Germinal center (tissue), 1 donor: Measurements from ENCODE around the gene FAM169A.
"Not testable (repeated sequence)": the region's sequence is repeated elsewhere in the genome, so short reads cannot be mapped to it uniquely, and the experiment has no call there.

ENCODE experiments used
- DNase-seq: peaks from one replicate; pipeline ENCODE4 v3.0.0; 2012; ENCODE audit warnings: mixed read lengths, low spot score

Gene FAM169A

DNA sequence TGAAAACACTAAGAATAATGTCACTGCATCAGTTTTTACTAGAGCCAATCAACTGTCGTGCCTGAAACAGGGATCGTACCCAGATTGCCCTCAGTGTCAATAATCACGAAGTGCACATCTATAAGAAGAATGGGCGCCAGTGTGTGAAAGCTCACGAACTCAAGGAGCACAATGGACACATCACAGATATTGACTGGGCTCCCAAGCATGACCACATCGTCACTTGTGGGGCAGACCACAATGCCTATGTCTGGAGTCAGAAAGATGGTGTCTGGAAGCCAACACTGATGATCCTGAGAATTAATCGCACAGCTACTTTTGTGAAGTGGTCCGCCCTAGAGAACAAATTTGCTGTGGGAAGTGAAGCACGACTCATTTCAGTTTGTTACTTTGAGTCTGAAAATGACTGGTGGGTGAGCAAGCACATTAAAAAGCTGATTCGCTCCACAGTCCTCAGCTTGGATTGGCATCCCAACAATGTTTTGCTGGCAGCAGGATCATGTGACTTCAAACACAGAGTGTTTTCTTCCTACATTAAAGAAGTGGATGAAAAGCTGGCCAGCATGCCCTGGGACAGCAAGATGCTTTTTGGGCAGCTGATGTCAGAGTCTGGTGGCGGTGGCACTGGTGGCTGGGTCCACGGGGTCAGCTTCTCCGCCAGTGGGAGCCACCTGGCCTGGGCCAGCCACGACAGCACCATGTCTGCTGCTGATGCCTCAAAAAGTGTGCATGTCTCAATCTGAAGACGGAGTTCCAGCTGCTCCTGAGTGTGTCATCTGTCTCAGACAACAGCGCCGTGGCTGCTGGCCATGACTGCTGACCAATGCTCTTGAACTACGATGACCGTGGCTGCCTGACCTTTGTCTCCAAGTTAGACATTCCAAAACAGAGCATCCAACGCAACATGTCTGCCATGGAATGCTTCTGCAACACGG is 66.9 kb downstream of the FAM169A start:
- DNase-seq: no peak

DNA sequence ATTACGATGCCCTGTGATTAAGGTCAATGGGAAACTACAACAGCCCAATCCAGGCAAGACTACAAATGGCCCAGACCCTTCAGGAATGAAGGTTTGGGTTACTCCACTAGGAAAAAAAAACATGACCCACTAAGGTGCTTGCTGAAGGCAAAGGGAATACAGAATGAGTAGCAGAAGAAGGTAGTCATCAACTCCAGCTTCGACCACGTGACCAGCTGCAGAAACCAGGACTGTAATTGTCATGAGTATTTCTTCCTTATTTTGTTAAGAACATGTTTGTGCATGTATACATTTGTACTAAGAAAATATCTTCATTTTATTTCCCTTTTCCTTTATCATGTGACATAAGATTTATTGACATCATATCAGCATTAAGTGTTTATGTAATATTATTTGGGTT is 74.5 kb downstream of the FAM169A start:
- not testable (repeated sequence) for DNase-seq

DNA sequence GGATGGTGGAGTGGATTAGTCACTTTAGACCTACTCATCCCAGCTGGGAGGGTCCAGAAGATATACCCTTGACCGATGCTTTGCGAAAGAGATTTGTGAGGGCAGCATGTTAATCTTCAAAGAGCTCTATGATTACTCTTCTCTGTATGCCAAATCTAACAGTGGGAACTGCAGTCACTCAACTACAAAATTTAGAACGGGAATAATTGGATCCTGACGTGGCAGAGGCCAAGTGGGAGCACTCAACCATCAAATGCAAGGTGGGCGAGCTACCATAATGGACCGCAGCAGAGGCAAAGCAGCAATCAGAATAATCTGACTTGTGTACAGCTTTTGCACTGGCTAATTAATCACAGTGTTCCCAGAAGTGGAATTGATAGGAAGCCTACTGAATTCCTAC is 78.8 kb downstream of the FAM169A start:
- DNase-seq: no peak

DNA sequence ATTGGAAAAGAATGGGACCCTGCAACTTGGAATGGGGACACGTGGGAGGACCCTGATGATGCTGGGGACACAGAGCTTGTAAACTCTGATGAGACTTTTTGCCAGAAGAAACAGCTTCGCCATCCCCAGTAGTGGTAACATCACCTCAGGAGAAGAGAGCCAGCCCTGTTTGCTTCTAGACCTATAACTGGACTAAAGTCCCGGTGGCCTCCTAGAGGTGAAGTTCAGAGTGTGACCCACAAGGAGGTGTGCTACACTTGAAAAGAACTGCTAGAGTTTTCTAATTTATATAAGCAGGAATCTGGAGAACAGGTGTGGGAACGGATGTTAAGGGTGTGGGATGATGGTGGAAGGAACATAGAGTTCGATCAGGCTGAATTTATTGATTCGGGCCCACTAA is 79.3 kb downstream of the FAM169A start:
- DNase-seq: no peak

DNA sequence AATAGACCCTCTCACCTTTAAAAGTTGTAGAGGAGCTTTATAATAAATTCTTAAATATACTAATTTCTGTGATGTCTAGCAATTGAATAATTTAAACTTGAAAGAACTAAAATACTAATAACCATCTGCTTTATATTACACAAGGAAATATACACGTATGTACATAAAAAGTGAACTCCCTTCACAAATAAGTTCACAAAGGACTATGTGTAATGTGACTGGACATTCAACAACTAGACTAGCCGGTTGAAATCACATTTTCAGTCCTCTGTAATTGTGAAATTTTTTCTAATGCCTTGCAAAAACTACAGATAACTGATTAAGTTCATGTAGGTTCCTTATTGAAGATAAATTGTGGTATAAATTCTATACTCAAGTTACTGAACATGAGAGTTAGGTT is 87.6 kb downstream of the FAM169A start:
- no peak for DNase-seq

DNA sequence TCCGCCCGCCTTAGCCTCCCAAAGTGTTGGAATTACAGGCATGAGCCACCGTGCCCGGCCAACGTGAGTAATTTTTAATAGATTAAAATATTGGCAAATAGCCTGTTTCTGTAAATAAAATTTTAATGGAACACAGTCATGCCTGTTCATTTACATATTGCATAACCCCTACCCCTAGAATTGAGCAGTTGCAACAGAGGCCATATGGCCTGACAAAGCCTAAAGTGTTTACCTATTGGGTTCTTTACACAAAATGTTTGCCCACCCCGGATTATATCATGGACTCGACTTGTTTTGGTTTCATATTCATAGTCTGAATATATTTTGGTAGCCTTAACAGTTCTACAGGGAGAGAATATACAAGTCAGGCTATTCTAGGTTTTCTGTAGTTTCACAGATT is 93.8 kb downstream of the FAM169A start:
- DNase-seq: no peak

DNA sequence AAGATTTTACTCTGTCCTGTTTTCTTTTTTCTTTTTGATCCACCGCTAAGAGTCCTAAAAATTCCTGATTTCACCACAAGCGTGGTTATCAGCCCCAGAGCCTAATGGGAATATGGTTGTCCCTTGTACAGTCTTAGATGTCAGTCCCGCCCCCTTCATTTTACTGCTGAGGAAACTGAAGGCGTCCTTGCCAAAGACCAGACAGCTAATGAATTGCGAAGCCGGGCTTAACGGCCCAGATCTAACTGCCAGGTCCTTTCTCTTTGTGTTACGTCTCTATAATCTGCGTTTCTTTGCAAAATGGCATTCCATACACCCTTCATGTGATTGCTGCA is 98.6 kb downstream of the FAM169A start:
- peak; percentile 29 for DNase-seq

DNA sequence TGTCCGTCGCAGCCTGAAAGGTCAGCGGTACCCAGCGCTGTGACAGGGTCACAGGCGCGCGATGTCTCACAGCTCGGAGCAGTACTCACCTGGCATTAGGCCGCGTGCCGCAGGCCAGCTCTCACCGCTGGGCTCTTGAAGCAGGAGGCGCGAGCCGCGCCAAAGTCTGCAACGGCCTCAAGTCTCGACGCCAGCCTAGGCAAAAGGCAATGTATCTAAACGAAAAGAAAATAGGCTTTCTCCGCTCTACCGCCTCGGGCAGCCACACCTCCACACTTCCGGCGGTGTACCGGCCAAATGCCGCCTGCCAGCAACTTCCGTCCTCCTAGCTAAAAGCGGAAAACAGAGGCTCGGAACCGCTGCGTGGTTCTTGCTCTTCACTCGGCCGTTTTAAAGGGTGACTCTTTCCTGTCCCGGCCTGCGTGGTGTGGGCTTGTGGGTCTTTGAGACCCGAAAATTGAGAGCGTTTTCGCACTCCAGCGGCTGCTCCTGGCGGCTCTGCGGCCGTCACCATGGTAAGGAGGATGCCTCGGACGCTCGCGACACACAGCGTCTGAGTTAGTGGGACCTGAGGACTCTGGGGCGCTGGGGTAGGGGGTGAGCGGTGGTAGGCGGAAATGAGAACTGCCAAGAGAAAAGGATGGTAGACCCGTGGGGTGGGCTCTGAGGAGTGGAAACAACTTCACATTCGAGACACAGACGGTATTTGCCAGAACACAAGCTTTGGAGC is 99.2 kb downstream of the FAM169A start, which contains the start of the genes GFM2 and NSA2:
GFM2 (minus strand) TSS at position 269 of the 730 bp plus-strand sequence. CDS start 3,375 bp downstream, outside the sequence.
NSA2 (plus strand) TSS at position 401 of the 730 bp plus-strand sequence; CDS start at position 513, 112 bp downstream.
- peak; percentile 82 for DNase-seq

DNA sequence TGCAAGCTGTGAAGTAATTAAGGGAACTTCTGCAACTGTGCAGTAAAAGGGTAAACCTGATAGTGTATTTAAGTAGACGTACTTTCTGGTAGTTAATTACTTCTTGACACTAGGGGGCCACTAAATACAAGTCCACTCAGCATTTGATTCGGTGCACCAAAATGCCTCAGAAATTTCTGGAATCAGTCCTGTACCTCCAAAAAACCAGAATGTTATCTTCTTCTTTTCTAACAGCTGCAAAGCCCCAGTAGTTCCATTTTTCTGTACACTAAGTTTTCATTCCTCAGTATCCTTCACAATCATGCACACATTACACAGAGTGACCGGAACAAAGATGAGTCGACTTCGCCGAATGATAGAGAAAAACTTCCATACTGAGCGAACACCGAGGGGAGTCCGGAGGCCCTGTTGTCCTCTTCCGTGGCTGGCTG is 99.8 kb downstream of the FAM169A start:
- peak; percentile 62 for DNase-seq

DNA sequence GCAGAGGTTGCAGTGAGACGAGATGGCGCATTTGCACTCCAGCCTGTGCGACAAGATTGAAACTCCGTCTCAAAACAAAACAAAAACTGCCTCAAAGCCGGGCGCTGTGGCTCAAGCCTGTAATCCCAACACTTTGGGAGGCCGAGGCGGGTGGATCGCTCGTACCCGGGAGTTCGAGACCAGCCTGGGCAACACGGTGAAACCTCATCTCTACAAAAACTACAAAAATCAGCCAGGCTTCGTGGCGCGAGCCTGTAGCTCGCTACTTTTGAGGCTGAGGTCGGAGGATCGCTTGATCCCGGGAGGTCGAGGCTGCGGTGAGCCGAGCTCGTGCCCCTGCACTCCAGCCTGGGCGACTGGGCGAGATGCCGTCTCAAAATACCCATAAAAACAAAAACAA is 100.3 kb downstream of the FAM169A start:
- DNase-seq: no peak

DNA sequence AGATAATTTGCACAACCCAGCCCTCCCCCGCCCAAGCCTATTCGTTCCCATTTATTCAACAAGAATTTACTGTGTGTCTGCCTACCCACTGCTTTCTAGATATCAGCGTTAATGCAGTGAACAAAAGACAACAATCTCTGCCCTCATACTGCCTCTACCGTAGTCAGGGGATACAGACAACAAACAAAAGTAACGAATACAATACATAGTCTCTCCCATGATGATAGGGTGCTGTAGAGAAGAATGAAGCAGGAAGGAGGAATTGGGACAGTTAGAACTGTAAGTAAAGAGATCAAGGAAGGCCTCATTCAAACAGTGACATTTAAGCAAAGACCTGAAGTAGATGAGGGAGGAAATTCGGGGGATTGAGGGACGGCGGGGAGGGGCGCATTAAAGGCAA is 101.0 kb downstream of the FAM169A start:
- DNase-seq: no peak

DNA sequence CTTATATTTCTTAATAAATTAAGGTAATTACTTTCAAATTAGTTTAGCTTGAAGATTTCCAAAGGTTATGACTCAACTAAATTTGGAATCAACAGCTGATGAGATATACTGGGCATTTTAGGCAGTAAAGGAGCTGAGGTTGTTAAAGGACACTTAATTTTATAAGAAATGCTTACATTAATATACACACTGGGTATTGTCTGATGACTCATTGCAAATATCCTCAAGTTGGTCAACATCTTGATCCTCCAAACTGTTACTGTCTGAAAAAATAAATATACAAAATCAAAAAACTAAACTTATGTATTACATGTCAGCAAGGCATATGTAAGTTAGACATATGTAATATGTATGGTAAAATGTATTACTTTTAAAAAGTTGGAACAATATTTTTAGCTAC is 102.7 kb downstream of the FAM169A start:
- DNase-seq: no peak

DNA sequence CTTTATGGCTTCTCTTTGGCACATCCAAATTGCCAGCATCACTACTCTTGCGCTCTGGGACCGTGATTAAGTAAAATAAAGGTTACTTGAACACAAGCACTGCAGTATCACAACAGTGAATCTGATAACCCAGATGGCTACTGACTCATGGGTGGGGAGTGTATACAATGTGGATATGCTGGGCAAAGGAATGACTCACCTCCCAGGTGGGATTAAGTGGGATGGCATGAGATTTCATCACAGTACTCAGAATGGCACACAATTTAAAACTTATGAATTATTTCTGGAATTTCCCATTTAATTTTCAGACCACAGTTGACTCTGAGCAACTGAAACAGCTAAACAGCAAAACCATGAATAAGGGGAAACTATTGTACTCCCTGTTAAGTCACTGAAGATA is 103.6 kb downstream of the FAM169A start:
- no peak for DNase-seq

DNA sequence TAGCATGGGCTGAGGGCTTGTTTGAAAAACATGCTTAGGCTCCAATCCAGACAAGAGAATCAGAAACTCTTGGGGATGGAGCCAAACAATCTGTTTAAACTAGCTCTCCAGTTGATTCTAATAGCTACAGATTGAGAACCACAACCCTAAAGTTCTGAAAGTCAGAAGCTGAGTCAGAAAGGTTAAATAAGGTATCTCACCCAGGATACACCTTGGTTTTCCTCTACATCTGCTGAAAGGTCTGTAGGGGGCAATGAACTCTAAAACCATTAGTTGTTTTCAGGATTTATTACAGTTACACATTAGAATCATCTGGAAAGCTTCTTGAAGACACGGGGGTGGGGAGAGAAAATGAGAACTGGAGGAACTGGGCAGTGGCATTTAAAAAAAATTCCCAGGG is 104.9 kb downstream of the FAM169A start:
- DNase-seq: no peak

DNA sequence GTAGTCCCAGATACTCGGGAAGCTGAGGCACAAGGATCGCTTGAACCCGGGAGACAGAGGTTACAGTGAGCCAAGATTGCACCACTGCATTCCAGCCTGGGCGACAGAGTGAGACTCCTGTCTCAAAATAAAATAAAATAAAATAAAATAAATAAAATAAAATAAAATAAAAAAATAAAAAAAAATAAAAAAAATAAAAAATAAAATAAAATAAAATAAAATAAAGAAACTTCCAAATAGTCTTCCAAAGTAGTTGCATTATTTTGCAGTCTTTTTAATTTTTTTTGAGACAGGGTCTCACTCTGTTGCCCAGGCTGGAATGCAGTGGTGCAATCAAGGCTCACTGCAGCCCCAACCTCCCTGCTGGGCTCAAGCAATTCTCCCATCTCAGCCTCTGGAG is 117.4 kb downstream of the FAM169A start:
- DNase-seq: not testable (repeated sequence)

DNA sequence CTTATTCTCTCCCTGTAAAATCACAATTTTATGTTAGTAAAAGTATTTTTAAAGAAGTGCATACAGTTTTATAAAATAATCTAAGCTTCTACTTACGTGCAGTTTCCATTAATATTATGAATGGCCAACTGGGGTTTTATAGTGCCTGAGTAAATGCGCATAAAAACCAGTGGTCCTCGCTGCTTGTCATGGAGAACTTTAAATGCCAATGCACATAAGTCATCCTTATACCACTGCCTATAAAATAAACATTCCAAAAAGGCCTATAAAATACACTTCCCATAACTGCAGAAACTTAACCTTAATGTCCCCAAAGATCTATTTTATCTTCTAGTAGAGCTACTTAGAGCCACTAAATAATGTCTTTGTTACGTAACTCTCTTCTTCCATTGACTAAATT is 127.8 kb downstream of the FAM169A start:
- no peak for DNase-seq

DNA sequence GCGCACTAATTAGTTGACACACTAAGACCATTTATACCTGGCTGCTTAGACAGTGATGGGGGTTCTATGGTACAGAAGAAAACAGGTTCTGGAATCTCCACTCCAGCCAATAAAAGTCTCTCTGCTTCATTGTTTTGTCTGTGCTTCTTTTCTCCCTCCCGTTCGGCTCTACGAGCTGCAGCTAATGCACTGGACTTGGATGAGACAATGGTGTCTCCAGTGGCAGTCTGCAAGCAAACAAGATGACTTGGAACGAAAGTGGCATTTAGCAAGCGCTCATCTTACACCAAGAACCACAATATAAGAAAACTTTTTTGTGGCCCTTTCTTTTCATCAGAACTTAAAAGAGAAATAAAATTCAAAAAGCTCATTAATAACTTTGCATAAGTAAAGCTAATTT is 129.4 kb downstream of the FAM169A start:
- DNase-seq: no peak
